Breast epithelium (tissue), 3 donors: ENCODE data around the gene PLA2G12B.

Experiments
- CTCF ChIP-seq, 3 donors: fragments of 450-650 bp; IDR thresholded peaks; one replicate each; pipeline ENCODE4 v1.5.1; 2016 to 2017; ENCODE audit warnings: antibody characterized with exemption in 3 of 3, mild to moderate bottlenecking in 3 of 3, moderate library complexity in 3 of 3
- POLR2A ChIP-seq: fragments of 450-650 bp; IDR thresholded peaks from one replicate; pipeline ENCODE4 v1.6.1; 2016; ENCODE audit warnings: antibody characterized with exemption, mild to moderate bottlenecking, moderate library complexity

DNA sequence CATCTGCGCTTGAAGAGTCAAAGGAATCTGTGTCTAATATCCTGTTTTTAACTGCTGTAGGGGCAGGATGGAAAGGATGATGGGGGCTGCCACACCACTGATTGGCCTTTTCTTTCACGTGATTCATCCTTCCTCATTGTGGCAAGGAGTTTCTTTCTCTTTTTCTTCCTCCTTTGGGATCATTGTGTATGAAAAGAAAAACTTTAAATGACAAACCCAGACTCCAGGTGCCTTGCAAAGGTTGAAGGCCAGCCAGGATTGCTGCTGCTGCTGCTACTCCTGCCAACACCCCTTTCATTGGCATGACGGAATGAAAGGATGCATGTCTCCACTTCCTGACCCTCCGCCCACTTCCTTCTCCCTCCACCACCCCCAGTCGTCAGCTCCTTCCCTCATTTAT lies 67.6 kb downstream of the PLA2G12B start:
- no peak for TF ChIP-seq CTCF (IDR thresholded peaks at IDR 0.05)
- no peak for TF ChIP-seq POLR2A
